ENCODE results near the gene TRNP1. TPM values are rescaled to one million over a fixed set of nuclear protein-coding genes. Genes with fewer than 3 reads are reported as not detected.

Gene TRNP1
- polyA plus RNA-seq, 1 donor from 2014 or later = 11.0 TPM

GRCh38 chr1:26970810-26971209 lies 22.7 kb upstream of the TRNP1 start:
- no peaks in the 10 kb centered on the region for H3F3A ChIP-seq (ENCODE audit: insufficient read depth, low read length, poor library complexity, severe bottlenecking)
- TF ChIP-seq EP300 (conservative IDR thresholded peaks at IDR 0.05; ENCODE audit: poor library complexity, severe bottlenecking) (no peak), EZH2 (IDR thresholded peaks at IDR 0.05; ENCODE audit: borderline replicate concordance, insufficient read depth, low read length, poor library complexity, severe bottlenecking) (no peak), SMC3 (conservative IDR thresholded peaks at IDR 0.05; ENCODE audit: poor library complexity) (no peak), CTCF (IDR thresholded peaks at IDR 0.05; ENCODE audit: poor library complexity, severe bottlenecking) (no peak), RAD21 (conservative IDR thresholded peaks at IDR 0.05) (no peak), MXI1 (conservative IDR thresholded peaks at IDR 0.05; ENCODE audit: poor library complexity, severe bottlenecking) (no peak), POLR2AphosphoS5 (IDR thresholded peaks at IDR 0.05) (no peak), REST (IDR thresholded peaks at IDR 0.05; ENCODE audit: borderline replicate concordance) (no peak), TAF1 (IDR thresholded peaks at IDR 0.05; ENCODE audit: low read depth) (no peak)
- H3K9me3 ChIP-seq (ENCODE audit: low read length) = no peaks in the 10 kb centered on the region
- no peaks in the 10 kb centered on the region for H3K27me3 ChIP-seq (ENCODE audit: insufficient read depth, low read depth, low read length)
- H3K36me3 ChIP-seq (ENCODE audit: insufficient read depth, low read length) = no peaks in the 10 kb centered on the region
- H3K9ac ChIP-seq (ENCODE audit: low read length) = no peak overlapping the region
- H3K4me2 ChIP-seq (ENCODE audit: low read length) = no peak overlapping the region
- no peaks in the 10 kb centered on the region for H3K9me2 ChIP-seq (ENCODE audit: insufficient read depth, low read length)
- no peaks in the 10 kb centered on the region for H3K79me2 ChIP-seq (replicated peaks; ENCODE audit: insufficient read depth, low read length)
- no peak overlapping the region for H3K4me3 ChIP-seq (ENCODE audit: low read length)
- H4K20me1 ChIP-seq (ENCODE audit: insufficient read depth) = no peaks in the 10 kb centered on the region
- no peak overlapping the region for H2AFZ ChIP-seq (ENCODE audit: low read depth, low read length)
- no peak overlapping the region for H3K27ac ChIP-seq (ENCODE audit: low read length)

- no peaks in the 10 kb centered on the region for H3K27me3 ChIP-seq (ENCODE audit: insufficient read depth, low read depth, low read length)
- no peaks in the 10 kb centered on the region for H3K36me3 ChIP-seq (ENCODE audit: insufficient read depth, low read length)
- no peaks in the 10 kb centered on the region for H4K20me1 ChIP-seq (ENCODE audit: insufficient read depth)
- H3K9me3 ChIP-seq (ENCODE audit: low read length) = no peaks in the 10 kb centered on the region
- H3K9ac ChIP-seq (ENCODE audit: low read length) = no peak overlapping the region
- H3K9me2 ChIP-seq (ENCODE audit: insufficient read depth, low read length) = no peaks in the 10 kb centered on the region
- no peaks in the 10 kb centered on the region for H3K79me2 ChIP-seq (replicated peaks; ENCODE audit: insufficient read depth, low read length)
- TF ChIP-seq EP300 (conservative IDR thresholded peaks at IDR 0.05; ENCODE audit: poor library complexity, severe bottlenecking) (no peak), REST (IDR thresholded peaks at IDR 0.05; ENCODE audit: borderline replicate concordance) (no peak), CTCF (IDR thresholded peaks at IDR 0.05; ENCODE audit: poor library complexity, severe bottlenecking) (no peak), MXI1 (conservative IDR thresholded peaks at IDR 0.05; ENCODE audit: poor library complexity, severe bottlenecking) (no peak), TAF1 (IDR thresholded peaks at IDR 0.05; ENCODE audit: low read depth) (no peak), EZH2 (IDR thresholded peaks at IDR 0.05; ENCODE audit: borderline replicate concordance, insufficient read depth, low read length, poor library complexity, severe bottlenecking) (no peak), SMC3 (conservative IDR thresholded peaks at IDR 0.05; ENCODE audit: poor library complexity) (no peak), POLR2AphosphoS5 (IDR thresholded peaks at IDR 0.05) (no peak), RAD21 (conservative IDR thresholded peaks at IDR 0.05) (no peak)
- no peak overlapping the region for H3K27ac ChIP-seq (ENCODE audit: low read length)
- no peaks in the 10 kb centered on the region for H3F3A ChIP-seq (ENCODE audit: insufficient read depth, low read length, poor library complexity, severe bottlenecking)
- no peak overlapping the region for H2AFZ ChIP-seq (ENCODE audit: low read depth, low read length)
- H3K4me3 ChIP-seq (ENCODE audit: low read length) = no peak overlapping the region
- no peak overlapping the region for H3K4me2 ChIP-seq (ENCODE audit: low read length)
Observed at GRCh38 chr1:26971590-26971989, 21.9 kb upstream of the TRNP1 start.
